HEK293 (cell line): ENCODE measurements around the gene SLC4A11.
A peak's percentile ranks its signal among the peaks of the same experiment; 100 is the strongest.

Experiments used
- GLIS2 ChIP-seq: fragments of 450-650 bp; formaldehyde crosslinking; IDR thresholded peaks from 2 replicates; pipeline ENCODE4 v1.5.1; 2016; ENCODE audit warnings: missing biosample characterization, missing genetic modification characterization
- KLF10 ChIP-seq: fragments of 450-650 bp; IDR thresholded peaks from 2 replicates; pipeline ENCODE4 v1.5.1; 2018; ENCODE audit warnings: missing biosample characterization, mild to moderate bottlenecking, missing genetic modification characterization
- KLF16 ChIP-seq: fragments of 450-650 bp; formaldehyde crosslinking; IDR thresholded peaks from 2 replicates; pipeline ENCODE4 v1.5.1; 2017; ENCODE audit warnings: missing biosample characterization, missing genetic modification characterization
- KLF9 ChIP-seq: fragments of 450-650 bp; formaldehyde crosslinking; IDR thresholded peaks from 2 replicates; pipeline ENCODE4 v1.5.1; 2016; ENCODE audit warnings: missing biosample characterization, missing genetic modification characterization, low read depth
- TRIM28 ChIP-seq: IDR thresholded peaks from 2 replicates; pipeline ENCODE4 v1.6.1; 2011; ENCODE audit warnings: low read length, control low read depth, borderline replicate concordance
- ZBTB7A ChIP-seq: fragments of 450-650 bp; formaldehyde crosslinking; IDR thresholded peaks from 2 replicates; pipeline ENCODE4 v1.5.1; 2016; ENCODE audit warnings: low read depth, missing biosample characterization, missing genetic modification characterization
- ZEB2 ChIP-seq: fragments of 450-650 bp; formaldehyde crosslinking; IDR thresholded peaks from 2 replicates; pipeline ENCODE4 v1.5.1; 2016; ENCODE audit warnings: missing biosample characterization, missing genetic modification characterization
- ZFHX2 ChIP-seq: fragments of 450-650 bp; formaldehyde crosslinking; conservative IDR thresholded peaks from 2 replicates; pipeline ENCODE4 v1.5.1; 2016; ENCODE audit warnings: missing biosample characterization, missing genetic modification characterization
- ZNF132 ChIP-seq: fragments of 450-650 bp; formaldehyde crosslinking; IDR thresholded peaks from 2 replicates; pipeline ENCODE4 v1.5.1; 2017; ENCODE audit warnings: missing biosample characterization, missing genetic modification characterization, borderline replicate concordance
- ZNF157 ChIP-seq: fragments of 450-650 bp; formaldehyde crosslinking; IDR thresholded peaks from 2 replicates; pipeline ENCODE4 v1.5.1; 2016; ENCODE audit warnings: missing biosample characterization, missing genetic modification characterization
- ZNF24 ChIP-seq: fragments of 450-650 bp; formaldehyde crosslinking; IDR thresholded peaks from 2 replicates; pipeline ENCODE4 v1.5.1; 2016; ENCODE audit warnings: missing biosample characterization, missing genetic modification characterization
- ZNF292 ChIP-seq: fragments of 450-650 bp; formaldehyde crosslinking; IDR thresholded peaks from 2 replicates; pipeline ENCODE4 v1.5.1; 2016; ENCODE audit warnings: low read depth, missing biosample characterization, missing genetic modification characterization, borderline replicate concordance
- ZNF341 ChIP-seq: fragments of 450-650 bp; formaldehyde crosslinking; IDR thresholded peaks from 2 replicates; pipeline ENCODE4; 2016; ENCODE audit warnings: low read depth, missing biosample characterization, missing genetic modification characterization
- ZNF350 ChIP-seq: fragments of 450-650 bp; formaldehyde crosslinking; IDR thresholded peaks from 2 replicates; pipeline ENCODE4 v1.5.0; 2017; ENCODE audit warnings: missing biosample characterization, mild to moderate bottlenecking, missing genetic modification characterization
- ZNF391 ChIP-seq: fragments of 450-650 bp; formaldehyde crosslinking; IDR thresholded peaks from 2 replicates; pipeline ENCODE4 v1.5.1; 2016; ENCODE audit warnings: low read depth, missing biosample characterization, missing genetic modification characterization, borderline replicate concordance
- ZNF394 ChIP-seq: fragments of 450-650 bp; formaldehyde crosslinking; IDR thresholded peaks from 2 replicates; pipeline ENCODE4 v1.5.1; 2016; ENCODE audit warnings: missing biosample characterization, missing genetic modification characterization, mild to moderate bottlenecking, moderate library complexity, borderline replicate concordance
- ZNF510 ChIP-seq: fragments of 450-650 bp; formaldehyde crosslinking; IDR thresholded peaks from 2 replicates; pipeline ENCODE4 v1.5.1; 2018; ENCODE audit warnings: mild to moderate bottlenecking, missing genetic modification characterization, missing biosample characterization; ENCODE audit not compliant: insufficient replicate concordance
- ZNF600 ChIP-seq: fragments of 450-650 bp; formaldehyde crosslinking; IDR thresholded peaks from 2 replicates; pipeline ENCODE4 v1.5.1; 2016; ENCODE audit warnings: missing biosample characterization, missing genetic modification characterization
- ZNF629 ChIP-seq: fragments of 450-650 bp; formaldehyde crosslinking; IDR thresholded peaks from 2 replicates; pipeline ENCODE4 v1.5.1; 2017; ENCODE audit warnings: missing biosample characterization, missing genetic modification characterization
- ZNF777 ChIP-seq: fragments of 450-650 bp; formaldehyde crosslinking; IDR thresholded peaks from 2 replicates; pipeline ENCODE4 v1.5.1; 2017; ENCODE audit warnings: missing biosample characterization, missing genetic modification characterization, borderline replicate concordance
- ZSCAN30 ChIP-seq: fragments of 450-650 bp; IDR thresholded peaks from 2 replicates; pipeline ENCODE4 v1.5.1; 2018; ENCODE audit warnings: missing biosample characterization, mild to moderate bottlenecking, missing genetic modification characterization, moderate library complexity
- TF ChIP-seq, protein P1 (sequence below): fragments of 450-650 bp; formaldehyde crosslinking; IDR thresholded peaks from 2 replicates; pipeline ENCODE4 v1.5.1; 2016; ENCODE audit warnings: missing biosample characterization, missing genetic modification characterization, borderline replicate concordance
- TF ChIP-seq, protein P2 (sequence below): fragments of 450-650 bp; formaldehyde crosslinking; IDR thresholded peaks from 2 replicates; pipeline ENCODE4 v1.5.1; 2016; ENCODE audit warnings: missing biosample characterization, missing genetic modification characterization
- TF ChIP-seq, protein P3 (sequence below): fragments of 450-650 bp; formaldehyde crosslinking; IDR thresholded peaks from 2 replicates; pipeline ENCODE4 v1.5.1; 2016; ENCODE audit warnings: missing biosample characterization, missing genetic modification characterization
- TF ChIP-seq, protein P4 (sequence below): fragments of 450-650 bp; formaldehyde crosslinking; conservative IDR thresholded peaks from 2 replicates; pipeline ENCODE4 v1.5.1; 2016; ENCODE audit warnings: low read depth, missing biosample characterization, missing genetic modification characterization

SLC4A11 gene

DNA sequence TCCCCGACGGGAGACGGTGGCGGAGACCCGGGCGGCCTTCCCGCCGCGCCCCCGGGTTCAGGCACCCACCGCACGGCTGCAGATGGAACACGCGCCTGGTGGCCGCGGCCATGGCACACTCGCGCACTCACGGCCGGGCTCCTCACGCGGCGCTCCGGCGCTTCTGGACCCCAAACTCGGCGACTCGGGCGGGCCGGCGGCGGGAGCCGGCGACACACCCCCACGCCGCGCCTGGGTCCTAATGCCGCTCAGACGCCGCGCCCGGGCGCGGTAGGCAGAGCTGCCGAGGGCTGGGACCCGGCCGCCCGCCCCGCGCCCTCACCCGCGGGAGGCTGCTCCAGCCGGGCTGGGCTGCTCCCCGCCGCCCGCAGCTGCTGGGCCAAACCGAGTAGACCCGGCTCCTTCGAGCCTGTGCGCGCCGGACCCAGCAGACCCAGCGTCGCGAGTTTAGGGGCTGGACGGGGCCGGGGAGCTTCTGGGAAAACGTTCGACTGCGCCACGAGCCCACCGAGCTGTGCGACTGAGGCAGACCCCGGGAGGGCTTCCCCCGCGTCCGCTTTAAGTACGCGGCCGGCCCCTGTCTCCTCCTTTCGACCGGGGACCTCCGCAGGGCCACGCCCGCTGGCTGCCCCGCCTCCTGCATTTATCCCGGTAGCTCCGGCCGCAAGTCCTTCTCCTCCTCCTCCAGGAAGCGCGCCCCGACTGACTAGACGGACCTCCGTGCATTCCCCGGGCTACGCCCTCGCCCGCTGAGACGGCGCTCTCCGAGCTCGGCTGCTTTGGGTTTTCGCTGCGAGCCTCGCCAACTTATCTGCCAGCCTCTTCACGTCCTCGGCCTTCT, at the start of gene SLC4A11 (continued):
- TF ChIP-seq, protein P1, sequence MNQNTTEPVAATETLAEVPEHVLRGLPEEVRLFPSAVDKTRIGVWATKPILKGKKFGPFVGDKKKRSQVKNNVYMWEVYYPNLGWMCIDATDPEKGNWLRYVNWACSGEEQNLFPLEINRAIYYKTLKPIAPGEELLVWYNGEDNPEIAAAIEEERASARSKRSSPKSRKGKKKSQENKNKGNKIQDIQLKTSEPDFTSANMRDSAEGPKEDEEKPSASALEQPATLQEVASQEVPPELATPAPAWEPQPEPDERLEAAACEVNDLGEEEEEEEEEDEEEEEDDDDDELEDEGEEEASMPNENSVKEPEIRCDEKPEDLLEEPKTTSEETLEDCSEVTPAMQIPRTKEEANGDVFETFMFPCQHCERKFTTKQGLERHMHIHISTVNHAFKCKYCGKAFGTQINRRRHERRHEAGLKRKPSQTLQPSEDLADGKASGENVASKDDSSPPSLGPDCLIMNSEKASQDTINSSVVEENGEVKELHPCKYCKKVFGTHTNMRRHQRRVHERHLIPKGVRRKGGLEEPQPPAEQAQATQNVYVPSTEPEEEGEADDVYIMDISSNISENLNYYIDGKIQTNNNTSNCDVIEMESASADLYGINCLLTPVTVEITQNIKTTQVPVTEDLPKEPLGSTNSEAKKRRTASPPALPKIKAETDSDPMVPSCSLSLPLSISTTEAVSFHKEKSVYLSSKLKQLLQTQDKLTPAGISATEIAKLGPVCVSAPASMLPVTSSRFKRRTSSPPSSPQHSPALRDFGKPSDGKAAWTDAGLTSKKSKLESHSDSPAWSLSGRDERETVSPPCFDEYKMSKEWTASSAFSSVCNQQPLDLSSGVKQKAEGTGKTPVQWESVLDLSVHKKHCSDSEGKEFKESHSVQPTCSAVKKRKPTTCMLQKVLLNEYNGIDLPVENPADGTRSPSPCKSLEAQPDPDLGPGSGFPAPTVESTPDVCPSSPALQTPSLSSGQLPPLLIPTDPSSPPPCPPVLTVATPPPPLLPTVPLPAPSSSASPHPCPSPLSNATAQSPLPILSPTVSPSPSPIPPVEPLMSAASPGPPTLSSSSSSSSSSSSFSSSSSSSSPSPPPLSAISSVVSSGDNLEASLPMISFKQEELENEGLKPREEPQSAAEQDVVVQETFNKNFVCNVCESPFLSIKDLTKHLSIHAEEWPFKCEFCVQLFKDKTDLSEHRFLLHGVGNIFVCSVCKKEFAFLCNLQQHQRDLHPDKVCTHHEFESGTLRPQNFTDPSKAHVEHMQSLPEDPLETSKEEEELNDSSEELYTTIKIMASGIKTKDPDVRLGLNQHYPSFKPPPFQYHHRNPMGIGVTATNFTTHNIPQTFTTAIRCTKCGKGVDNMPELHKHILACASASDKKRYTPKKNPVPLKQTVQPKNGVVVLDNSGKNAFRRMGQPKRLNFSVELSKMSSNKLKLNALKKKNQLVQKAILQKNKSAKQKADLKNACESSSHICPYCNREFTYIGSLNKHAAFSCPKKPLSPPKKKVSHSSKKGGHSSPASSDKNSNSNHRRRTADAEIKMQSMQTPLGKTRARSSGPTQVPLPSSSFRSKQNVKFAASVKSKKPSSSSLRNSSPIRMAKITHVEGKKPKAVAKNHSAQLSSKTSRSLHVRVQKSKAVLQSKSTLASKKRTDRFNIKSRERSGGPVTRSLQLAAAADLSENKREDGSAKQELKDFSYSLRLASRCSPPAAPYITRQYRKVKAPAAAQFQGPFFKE = no peak
- TF ChIP-seq ZNF600 (tag by site-specific recombination) = peak; percentile 21; the same call in 1 of the 2 replicates
- TF ChIP-seq KLF10 (tag by site-specific recombination) = peak; percentile 99
- TF ChIP-seq ZNF394 (tag by site-specific recombination) = peak; percentile 77
- peak; percentile 66 for TF ChIP-seq ZEB2
- no peak for TF ChIP-seq ZNF350 (tag by site-specific recombination)
- TF ChIP-seq, protein P2, sequence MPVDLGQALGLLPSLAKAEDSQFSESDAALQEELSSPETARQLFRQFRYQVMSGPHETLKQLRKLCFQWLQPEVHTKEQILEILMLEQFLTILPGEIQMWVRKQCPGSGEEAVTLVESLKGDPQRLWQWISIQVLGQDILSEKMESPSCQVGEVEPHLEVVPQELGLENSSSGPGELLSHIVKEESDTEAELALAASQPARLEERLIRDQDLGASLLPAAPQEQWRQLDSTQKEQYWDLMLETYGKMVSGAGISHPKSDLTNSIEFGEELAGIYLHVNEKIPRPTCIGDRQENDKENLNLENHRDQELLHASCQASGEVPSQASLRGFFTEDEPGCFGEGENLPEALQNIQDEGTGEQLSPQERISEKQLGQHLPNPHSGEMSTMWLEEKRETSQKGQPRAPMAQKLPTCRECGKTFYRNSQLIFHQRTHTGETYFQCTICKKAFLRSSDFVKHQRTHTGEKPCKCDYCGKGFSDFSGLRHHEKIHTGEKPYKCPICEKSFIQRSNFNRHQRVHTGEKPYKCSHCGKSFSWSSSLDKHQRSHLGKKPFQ = no peak
- no peak for TF ChIP-seq TRIM28
- no peak for TF ChIP-seq KLF16 (tag by site-specific recombination)
- no peak for TF ChIP-seq ZNF292 (tag by site-specific recombination)
- TF ChIP-seq ZNF24 = peak; percentile 57; the same call in 1 of the 2 replicates
- TF ChIP-seq ZNF132 (tag by site-specific recombination) = no peak
- peak; percentile 80; the same call in 1 of the 2 replicates for TF ChIP-seq ZNF777
- peak; percentile 80 for TF ChIP-seq GLIS2
- TF ChIP-seq KLF9 (tag by site-specific recombination) = peak; percentile 81
- no peak for TF ChIP-seq ZNF510 (tag by site-specific recombination)
- TF ChIP-seq ZNF391 (tag by site-specific recombination) = no peak
- TF ChIP-seq, protein P3, sequence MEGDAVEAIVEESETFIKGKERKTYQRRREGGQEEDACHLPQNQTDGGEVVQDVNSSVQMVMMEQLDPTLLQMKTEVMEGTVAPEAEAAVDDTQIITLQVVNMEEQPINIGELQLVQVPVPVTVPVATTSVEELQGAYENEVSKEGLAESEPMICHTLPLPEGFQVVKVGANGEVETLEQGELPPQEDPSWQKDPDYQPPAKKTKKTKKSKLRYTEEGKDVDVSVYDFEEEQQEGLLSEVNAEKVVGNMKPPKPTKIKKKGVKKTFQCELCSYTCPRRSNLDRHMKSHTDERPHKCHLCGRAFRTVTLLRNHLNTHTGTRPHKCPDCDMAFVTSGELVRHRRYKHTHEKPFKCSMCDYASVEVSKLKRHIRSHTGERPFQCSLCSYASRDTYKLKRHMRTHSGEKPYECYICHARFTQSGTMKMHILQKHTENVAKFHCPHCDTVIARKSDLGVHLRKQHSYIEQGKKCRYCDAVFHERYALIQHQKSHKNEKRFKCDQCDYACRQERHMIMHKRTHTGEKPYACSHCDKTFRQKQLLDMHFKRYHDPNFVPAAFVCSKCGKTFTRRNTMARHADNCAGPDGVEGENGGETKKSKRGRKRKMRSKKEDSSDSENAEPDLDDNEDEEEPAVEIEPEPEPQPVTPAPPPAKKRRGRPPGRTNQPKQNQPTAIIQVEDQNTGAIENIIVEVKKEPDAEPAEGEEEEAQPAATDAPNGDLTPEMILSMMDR (tag by site-specific recombination) = no peak
- TF ChIP-seq ZSCAN30 (tag by site-specific recombination) = 0 out of 2 replicates have a peak, but pooled peaks have one; percentile 47
- 0 out of 2 replicates have a peak, but pooled peaks have one; percentile 29 for TF ChIP-seq ZNF629 (tag by site-specific recombination)
- TF ChIP-seq, protein P4, sequence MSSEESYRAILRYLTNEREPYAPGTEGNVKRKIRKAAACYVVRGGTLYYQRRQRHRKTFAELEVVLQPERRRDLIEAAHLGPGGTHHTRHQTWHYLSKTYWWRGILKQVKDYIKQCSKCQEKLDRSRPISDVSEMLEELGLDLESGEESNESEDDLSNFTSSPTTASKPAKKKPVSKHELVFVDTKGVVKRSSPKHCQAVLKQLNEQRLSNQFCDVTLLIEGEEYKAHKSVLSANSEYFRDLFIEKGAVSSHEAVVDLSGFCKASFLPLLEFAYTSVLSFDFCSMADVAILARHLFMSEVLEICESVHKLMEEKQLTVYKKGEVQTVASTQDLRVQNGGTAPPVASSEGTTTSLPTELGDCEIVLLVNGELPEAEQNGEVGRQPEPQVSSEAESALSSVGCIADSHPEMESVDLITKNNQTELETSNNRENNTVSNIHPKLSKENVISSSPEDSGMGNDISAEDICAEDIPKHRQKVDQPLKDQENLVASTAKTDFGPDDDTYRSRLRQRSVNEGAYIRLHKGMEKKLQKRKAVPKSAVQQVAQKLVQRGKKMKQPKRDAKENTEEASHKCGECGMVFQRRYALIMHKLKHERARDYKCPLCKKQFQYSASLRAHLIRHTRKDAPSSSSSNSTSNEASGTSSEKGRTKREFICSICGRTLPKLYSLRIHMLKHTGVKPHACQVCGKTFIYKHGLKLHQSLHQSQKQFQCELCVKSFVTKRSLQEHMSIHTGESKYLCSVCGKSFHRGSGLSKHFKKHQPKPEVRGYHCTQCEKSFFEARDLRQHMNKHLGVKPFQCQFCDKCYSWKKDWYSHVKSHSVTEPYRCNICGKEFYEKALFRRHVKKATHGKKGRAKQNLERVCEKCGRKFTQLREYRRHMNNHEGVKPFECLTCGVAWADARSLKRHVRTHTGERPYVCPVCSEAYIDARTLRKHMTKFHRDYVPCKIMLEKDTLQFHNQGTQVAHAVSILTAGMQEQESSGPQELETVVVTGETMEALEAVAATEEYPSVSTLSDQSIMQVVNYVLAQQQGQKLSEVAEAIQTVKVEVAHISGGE (tag by site-specific recombination) = peak; percentile 72
- no peak for TF ChIP-seq ZBTB7A
- TF ChIP-seq ZNF341 (tag by site-specific recombination) = peak; percentile 78
- TF ChIP-seq ZNF157 (tag by site-specific recombination) = no peak
- 0 out of 2 replicates have a peak, but pooled peaks have one; percentile 21 for TF ChIP-seq ZFHX2 (tag by site-specific recombination)
